ENCODE results near the gene DIAPH3. TPM values are rescaled to one million over a fixed set of nuclear protein-coding genes. Genes with fewer than 3 reads are reported as not detected.

DIAPH3 gene
- total RNA-seq, 2 donors from 2014 or later: 7.1 to 8.0 TPM

- no peak for ATAC-seq (ENCODE audit: insufficient number of reproducible peaks, low FRiP score, low read depth)
- Histone ChIP-seq H3K9me3 (no peaks in the 10 kb centered on the region), H3K4me3 (no peak overlapping the region), H3K27ac (no peak overlapping the region), H3K27me3 (replicated peaks; ENCODE audit: insufficient read depth) (no peaks in the 10 kb centered on the region), H3K4me1 (ENCODE audit: control insufficient read depth in 1 of 2, low read depth in 2 of 2) (peaks cover 0 to 5% of the 10 kb centered on the region in 2 donors), H3K36me3 (no peaks in the 10 kb centered on the region)
- TF ChIP-seq, protein P1, sequence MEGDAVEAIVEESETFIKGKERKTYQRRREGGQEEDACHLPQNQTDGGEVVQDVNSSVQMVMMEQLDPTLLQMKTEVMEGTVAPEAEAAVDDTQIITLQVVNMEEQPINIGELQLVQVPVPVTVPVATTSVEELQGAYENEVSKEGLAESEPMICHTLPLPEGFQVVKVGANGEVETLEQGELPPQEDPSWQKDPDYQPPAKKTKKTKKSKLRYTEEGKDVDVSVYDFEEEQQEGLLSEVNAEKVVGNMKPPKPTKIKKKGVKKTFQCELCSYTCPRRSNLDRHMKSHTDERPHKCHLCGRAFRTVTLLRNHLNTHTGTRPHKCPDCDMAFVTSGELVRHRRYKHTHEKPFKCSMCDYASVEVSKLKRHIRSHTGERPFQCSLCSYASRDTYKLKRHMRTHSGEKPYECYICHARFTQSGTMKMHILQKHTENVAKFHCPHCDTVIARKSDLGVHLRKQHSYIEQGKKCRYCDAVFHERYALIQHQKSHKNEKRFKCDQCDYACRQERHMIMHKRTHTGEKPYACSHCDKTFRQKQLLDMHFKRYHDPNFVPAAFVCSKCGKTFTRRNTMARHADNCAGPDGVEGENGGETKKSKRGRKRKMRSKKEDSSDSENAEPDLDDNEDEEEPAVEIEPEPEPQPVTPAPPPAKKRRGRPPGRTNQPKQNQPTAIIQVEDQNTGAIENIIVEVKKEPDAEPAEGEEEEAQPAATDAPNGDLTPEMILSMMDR (IDR thresholded peaks at IDR 0.05): no peak
- no peak for DNase-seq (ENCODE audit: low spot score)
Observed at GRCh38 chr13:59766236-59766635, 397.5 kb downstream of the DIAPH3 start.

DNA sequence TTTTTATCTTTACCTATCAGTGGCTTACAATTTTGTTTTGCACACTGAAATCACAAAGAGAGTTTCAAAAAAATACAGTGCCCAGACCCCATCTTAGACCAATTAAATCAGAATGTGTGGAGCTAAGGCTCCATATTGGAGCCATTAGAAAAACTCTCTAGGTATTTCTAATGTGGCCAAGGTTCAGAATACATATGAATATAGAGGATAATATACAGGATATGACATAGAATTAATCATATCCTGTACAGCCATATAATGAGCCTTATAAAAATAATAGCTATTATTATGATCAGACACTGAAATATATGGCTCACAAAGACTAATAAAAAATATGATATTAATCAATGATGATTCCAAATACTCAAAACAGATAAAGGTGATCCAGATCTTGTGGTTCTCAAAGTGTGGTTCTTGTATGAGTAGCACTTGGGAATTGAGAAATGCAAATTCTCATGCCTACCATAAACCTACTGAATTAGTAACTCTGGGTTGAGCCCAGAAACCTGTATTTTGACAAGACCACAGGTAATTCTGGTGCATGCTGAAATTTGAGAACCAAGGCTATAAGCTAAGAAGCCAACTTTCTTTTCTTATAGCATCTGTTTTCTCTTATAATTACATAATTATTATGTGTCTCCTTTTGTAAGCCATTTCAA is 408.0 kb downstream of the DIAPH3 start:
- no peaks in the 10 kb centered on the region for H3K36me3 ChIP-seq
- ATAC-seq (ENCODE audit: insufficient number of reproducible peaks, low FRiP score, low read depth) (no peak), DNase-seq (ENCODE audit: low spot score) (no peak)
- H3K27me3 ChIP-seq (replicated peaks; ENCODE audit: insufficient read depth): no peaks in the 10 kb centered on the region
- TF ChIP-seq, protein P1 (IDR thresholded peaks at IDR 0.05): no peak
- H3K27ac ChIP-seq: no peak overlapping the region
- H3K4me3 ChIP-seq: no peak overlapping the region
- H3K4me1 ChIP-seq (ENCODE audit: control insufficient read depth in 1 of 2, low read depth in 2 of 2): peaks cover 0 to 8% of the 10 kb centered on the region in 2 donors
- H3K9me3 ChIP-seq: no peaks in the 10 kb centered on the region

DNA sequence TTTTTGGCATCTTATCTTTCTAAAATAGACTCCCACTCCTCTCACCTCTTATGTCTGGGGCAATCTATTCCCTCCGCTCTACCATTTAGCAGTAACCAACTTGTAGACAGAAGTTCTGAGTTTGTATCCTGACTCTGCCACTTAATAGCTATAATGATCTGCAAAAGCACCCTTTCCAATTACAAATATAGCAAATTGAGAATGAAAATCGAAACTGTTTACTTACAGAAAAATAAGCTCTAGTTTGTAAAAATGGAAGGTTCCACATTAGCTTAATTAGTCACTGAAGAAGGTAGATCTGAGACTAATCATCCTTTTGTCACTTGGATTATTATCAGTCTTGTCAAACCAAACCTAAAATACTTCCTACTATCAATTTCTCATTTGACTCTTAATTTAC is 409.3 kb downstream of the DIAPH3 start:
- no peak overlapping the region for H3K4me3 ChIP-seq
- no peak overlapping the region for H3K27ac ChIP-seq
- peaks cover 0 to 13% of the 10 kb centered on the region in 2 donors for H3K4me1 ChIP-seq (ENCODE audit: control insufficient read depth in 1 of 2, low read depth in 2 of 2)
- no peaks in the 10 kb centered on the region for H3K27me3 ChIP-seq (replicated peaks; ENCODE audit: insufficient read depth)
- no peaks in the 10 kb centered on the region for H3K36me3 ChIP-seq
- DNase-seq (ENCODE audit: low spot score) (no peak), ATAC-seq (ENCODE audit: insufficient number of reproducible peaks, low FRiP score, low read depth) (no peak)
- TF ChIP-seq, protein P1 (IDR thresholded peaks at IDR 0.05): no peak
- no peaks in the 10 kb centered on the region for H3K9me3 ChIP-seq

DNA sequence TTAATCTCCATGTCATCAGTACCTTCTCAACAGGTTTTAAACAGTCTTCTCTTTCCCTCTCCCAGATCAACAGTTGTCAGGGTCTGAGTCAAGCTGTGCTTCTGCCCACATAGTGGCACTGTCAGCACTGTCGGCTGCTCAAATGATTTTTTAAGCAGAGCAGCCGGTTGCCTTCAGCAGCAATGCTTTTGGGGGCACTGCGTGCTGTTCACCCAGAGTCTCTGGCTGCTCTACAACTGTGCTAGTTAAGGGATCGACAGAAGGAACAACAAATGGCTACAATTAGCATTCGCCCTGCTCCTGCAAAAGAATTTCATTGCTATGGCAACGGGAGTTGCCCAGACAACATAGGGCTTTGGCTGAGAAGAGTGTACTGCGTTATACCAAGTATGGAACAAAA is 412.9 kb downstream of the DIAPH3 start:
- DNase-seq (ENCODE audit: low spot score) (no peak), ATAC-seq (ENCODE audit: insufficient number of reproducible peaks, low FRiP score, low read depth) (no peak)
- Histone ChIP-seq H3K27ac (no peak overlapping the region), H3K4me3 (peak overlapping the region; percentile 48), H3K36me3 (no peaks in the 10 kb centered on the region), H3K9me3 (no peaks in the 10 kb centered on the region), H3K27me3 (replicated peaks; ENCODE audit: insufficient read depth) (no peaks in the 10 kb centered on the region), H3K4me1 (ENCODE audit: control insufficient read depth in 1 of 2, low read depth in 2 of 2) (peaks cover 0 to 13% of the 10 kb centered on the region in 2 donors)
- TF ChIP-seq, protein P1 (IDR thresholded peaks at IDR 0.05): no peak

GRCh38 chr13:59748046-59748445 is 415.7 kb downstream of the DIAPH3 start:
- Histone ChIP-seq H3K27ac (no peak overlapping the region), H3K4me1 (ENCODE audit: control insufficient read depth in 1 of 2, low read depth in 2 of 2) (peaks cover 0 to 13% of the 10 kb centered on the region in 2 donors), H3K36me3 (no peaks in the 10 kb centered on the region), H3K4me3 (no peak overlapping the region), H3K9me3 (no peaks in the 10 kb centered on the region), H3K27me3 (replicated peaks; ENCODE audit: insufficient read depth) (no peaks in the 10 kb centered on the region)
- DNase-seq (ENCODE audit: low spot score) (no peak), ATAC-seq (ENCODE audit: insufficient number of reproducible peaks, low FRiP score, low read depth) (no peak)
- TF ChIP-seq, protein P1 (IDR thresholded peaks at IDR 0.05): no peak

Data from thoracic aorta (tissue), 2 donors.